ENCODE results near the gene CCDC27.
"Not testable (repeated sequence)": the region's sequence is repeated elsewhere in the genome, so short reads cannot be mapped to it uniquely, and the experiment has no call there.

Gene CCDC27

GRCh38 chr1:3735688-3736087, 16.6 kb upstream of the CCDC27 start:
- DNase-seq (ENCODE audit: low read depth in 2 of 2) = no peak

GRCh38 chr1:3736131-3736561, 16.1 kb upstream of the CCDC27 start:
- no peak for DNase-seq (ENCODE audit: low read depth in 2 of 2)

- no peak for DNase-seq (ENCODE audit: low read depth in 2 of 2)
Measured at GRCh38 chr1:3736708-3737107, 15.5 kb upstream of the CCDC27 start.

- DNase-seq (ENCODE audit: low read depth in 2 of 2) = no peak
Measured at GRCh38 chr1:3738943-3739342, 13.3 kb upstream of the CCDC27 start.

- DNase-seq (ENCODE audit: low read depth in 2 of 2) = no peak
Measured at GRCh38 chr1:3740042-3740441, 12.2 kb upstream of the CCDC27 start.

GRCh38 chr1:3740752-3741151, 11.5 kb upstream of the CCDC27 start:
- no peak for DNase-seq (ENCODE audit: low read depth in 2 of 2)

- DNase-seq (ENCODE audit: low read depth in 2 of 2) = no peak
Measured at GRCh38 chr1:3741566-3742438, 10.4 kb upstream of the CCDC27 start.

GRCh38 chr1:3742439-3743298, 9.6 kb upstream of the CCDC27 start:
- DNase-seq (ENCODE audit: low read depth in 2 of 2) = no peak

- no peak for DNase-seq (ENCODE audit: low read depth in 2 of 2)
Measured at GRCh38 chr1:3743421-3743820, 8.8 kb upstream of the CCDC27 start.

- no peak for DNase-seq (ENCODE audit: low read depth in 2 of 2)
Measured at GRCh38 chr1:3743826-3744225, 8.4 kb upstream of the CCDC27 start.

GRCh38 chr1:3744646-3745045, 7.6 kb upstream of the CCDC27 start:
- DNase-seq (ENCODE audit: low read depth in 2 of 2) = no peak

GRCh38 chr1:3745071-3745470, 7.2 kb upstream of the CCDC27 start:
- no peak for DNase-seq (ENCODE audit: low read depth in 2 of 2)

- no peak for DNase-seq (ENCODE audit: low read depth in 2 of 2)
Measured at GRCh38 chr1:3745590-3746381, 6.5 kb upstream of the CCDC27 start.

GRCh38 chr1:3746389-3746829, 5.8 kb upstream of the CCDC27 start:
- no peak for DNase-seq (ENCODE audit: low read depth in 2 of 2)

GRCh38 chr1:3746830-3747521, 5.3 kb upstream of the CCDC27 start:
- peak; percentile 87 to 89 for DNase-seq (ENCODE audit: low read depth in 2 of 2)

GRCh38 chr1:3747522-3747848, 4.8 kb upstream of the CCDC27 start:
- no peak for DNase-seq (ENCODE audit: low read depth in 2 of 2)

GRCh38 chr1:3747903-3748302, 4.3 kb upstream of the CCDC27 start:
- no peak for DNase-seq (ENCODE audit: low read depth in 2 of 2)

GRCh38 chr1:3748316-3748900, 3.8 kb upstream of the CCDC27 start:
- not testable (repeated sequence) for DNase-seq (ENCODE audit: low read depth in 2 of 2)

GRCh38 chr1:3749512-3749911, 2.7 kb upstream of the CCDC27 start:
- DNase-seq (ENCODE audit: low read depth in 2 of 2) = no peak

GRCh38 chr1:3750741-3751140, 1.5 kb upstream of the CCDC27 start:
- no peak for DNase-seq (ENCODE audit: low read depth in 2 of 2)

All from stimulated activated CD4-positive, alpha-beta T cell treated with anti-CD3 and anti-CD28 coated beads, Interleukin-4, amount 100 ng/mL, for 48 hours (primary cell).